HEK293T (cell line): ENCODE results near the gene NKAIN2.

Experiments
- ARNT ChIP-seq: fragments of 450-650 bp; IDR thresholded peaks from 2 replicates; pipeline ENCODE4 v1.6.1; 2017; ENCODE audit warnings: mild to moderate bottlenecking
- BHLHE40 ChIP-seq: fragments of 450-650 bp; IDR thresholded peaks from 2 replicates; pipeline ENCODE4 v1.6.1; 2016; ENCODE audit warnings: mild to moderate bottlenecking, moderate library complexity, borderline replicate concordance
- CTBP1 ChIP-seq: fragments of 450-650 bp; IDR thresholded peaks from 2 replicates; pipeline ENCODE4 v1.6.1; 2016; ENCODE audit warnings: borderline replicate concordance
- ELF4 ChIP-seq: fragments of 450-650 bp; IDR thresholded peaks from 2 replicates; pipeline ENCODE4 v1.6.1; 2017; ENCODE audit warnings: antibody characterized with exemption
- FOXK2 ChIP-seq: fragments of 450-650 bp; IDR thresholded peaks from 2 replicates; pipeline ENCODE4 v1.6.1; 2016; ENCODE audit warnings: mild to moderate bottlenecking
- FOXM1 ChIP-seq: fragments of 450-650 bp; IDR thresholded peaks from 2 replicates; pipeline ENCODE4 v1.6.1; 2017; ENCODE audit warnings: mild to moderate bottlenecking, borderline replicate concordance
- HDGF ChIP-seq: fragments of 450-650 bp; IDR thresholded peaks from 2 replicates; pipeline ENCODE4 v1.6.1; 2017; ENCODE audit warnings: antibody characterized with exemption, borderline replicate concordance
- L3MBTL2 ChIP-seq: fragments of 450-650 bp; conservative IDR thresholded peaks from 2 replicates; pipeline ENCODE4 v1.6.1; 2016; ENCODE audit warnings: mild to moderate bottlenecking
- NFRKB ChIP-seq: fragments of 450-650 bp; IDR thresholded peaks from 2 replicates; pipeline ENCODE4 v1.6.1; 2016; ENCODE audit warnings: mild to moderate bottlenecking, moderate library complexity
- SP1 ChIP-seq: fragments of 450-650 bp; IDR thresholded peaks from 2 replicates; pipeline ENCODE4 v1.6.1; 2017
- SUZ12 ChIP-seq: fragments of 450-650 bp; IDR thresholded peaks from 2 replicates; pipeline ENCODE4 v1.6.1; 2016; ENCODE audit warnings: mild to moderate bottlenecking
- TARDBP ChIP-seq: fragments of 450-650 bp; IDR thresholded peaks from 2 replicates; pipeline ENCODE4 v1.6.1; 2016
- ZNF384 ChIP-seq: fragments of 450-650 bp; IDR thresholded peaks from 2 replicates; pipeline ENCODE4 v1.6.1; 2016

DNA sequence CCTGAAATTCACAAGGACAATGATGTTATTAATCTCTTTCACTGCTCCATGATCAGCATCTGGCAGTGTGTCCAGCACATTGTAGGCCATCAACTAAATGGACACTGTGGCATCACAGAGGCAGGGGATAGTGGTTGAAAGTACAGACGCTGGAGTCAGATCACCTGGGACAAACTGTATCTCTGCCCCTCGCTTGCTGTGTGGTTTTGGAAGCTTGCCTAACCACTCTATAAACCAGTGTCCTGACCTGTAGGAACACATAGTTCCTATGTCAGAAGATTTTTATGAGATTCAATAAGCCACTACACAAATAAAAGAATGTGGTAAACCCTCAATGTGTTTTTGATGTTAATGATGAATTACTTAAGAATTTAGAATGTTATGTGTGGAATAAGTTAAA, 939.3 kb downstream of the NKAIN2 start:
- TF ChIP-seq CTBP1 (no peak), ARNT (no peak), BHLHE40 (no peak), SP1 (no peak), SUZ12 (no peak), ELF4 (no peak), TARDBP (no peak), ZNF384 (no peak), L3MBTL2 (no peak), NFRKB (no peak), FOXK2 (no peak), FOXM1 (no peak), HDGF (no peak)
